ENCODE results near the gene GPHA2.

The GPHA2 gene

GRCh38 chr11:64933935-64934681 lies 1.6 kb downstream of the GPHA2 start:
- no peaks in the 10 kb centered on the region for H3K36me3 ChIP-seq (ENCODE audit: insufficient read depth, low read length)
- H3K4me3 ChIP-seq: no peak overlapping the region
- no peak overlapping the region for H3K9ac ChIP-seq (ENCODE audit: insufficient read length)
- no peak for TF ChIP-seq FOXP2 (optimal IDR thresholded peaks at IDR 0.05; ENCODE audit: control extremely low read depth, extremely low read length, insufficient read depth)
- no peak for TF ChIP-seq EZH2 (IDR thresholded peaks at IDR 0.05)
- no peak for TF ChIP-seq POLR2AphosphoS5 (IDR thresholded peaks at IDR 0.05; ENCODE audit: borderline replicate concordance, low read depth, low read length)
- no peak overlapping the region for H3K27ac ChIP-seq
- DNase-seq (ENCODE audit: low read depth, low spot score): no peak
- no peaks in the 10 kb centered on the region for H3K9me3 ChIP-seq (ENCODE audit: low read depth, low read length)

GRCh38 chr11:64933213-64933934 lies 2.3 kb downstream of the GPHA2 start:
- TF ChIP-seq FOXP2 (optimal IDR thresholded peaks at IDR 0.05; ENCODE audit: control extremely low read depth, extremely low read length, insufficient read depth) (no peak), POLR2AphosphoS5 (IDR thresholded peaks at IDR 0.05; ENCODE audit: borderline replicate concordance, low read depth, low read length) (no peak), EZH2 (IDR thresholded peaks at IDR 0.05) (no peak)
- no peak overlapping the region for H3K9ac ChIP-seq (ENCODE audit: insufficient read length)
- H3K36me3 ChIP-seq (ENCODE audit: insufficient read depth, low read length): no peaks in the 10 kb centered on the region
- H3K4me3 ChIP-seq: no peak overlapping the region
- no peak overlapping the region for H3K27ac ChIP-seq
- no peaks in the 10 kb centered on the region for H3K9me3 ChIP-seq (ENCODE audit: low read depth, low read length)
- no peak for DNase-seq (ENCODE audit: low read depth, low spot score)

GRCh38 chr11:64932324-64932723 lies 3.4 kb downstream of the GPHA2 start:
- no peaks in the 10 kb centered on the region for H3K36me3 ChIP-seq (ENCODE audit: insufficient read depth, low read length)
- no peak overlapping the region for H3K9ac ChIP-seq (ENCODE audit: insufficient read length)
- no peak for TF ChIP-seq POLR2AphosphoS5 (IDR thresholded peaks at IDR 0.05; ENCODE audit: borderline replicate concordance, low read depth, low read length)
- H3K27ac ChIP-seq: no peak overlapping the region
- H3K9me3 ChIP-seq (ENCODE audit: low read depth, low read length): no peaks in the 10 kb centered on the region
- no peak for DNase-seq (ENCODE audit: low read depth, low spot score)
- no peak overlapping the region for H3K4me3 ChIP-seq

- no peak for DNase-seq (ENCODE audit: low read depth, low spot score)
- H3K9ac ChIP-seq (ENCODE audit: insufficient read length): no peak overlapping the region
- H3K27ac ChIP-seq: no peak overlapping the region
- H3K9me3 ChIP-seq (ENCODE audit: low read depth, low read length): no peaks in the 10 kb centered on the region
- H3K4me3 ChIP-seq: no peak overlapping the region
- no peaks in the 10 kb centered on the region for H3K36me3 ChIP-seq (ENCODE audit: insufficient read depth, low read length)
- no peak for TF ChIP-seq POLR2AphosphoS5 (IDR thresholded peaks at IDR 0.05; ENCODE audit: borderline replicate concordance, low read depth, low read length)
- no peak for TF ChIP-seq FOXP2 (optimal IDR thresholded peaks at IDR 0.05; ENCODE audit: control extremely low read depth, extremely low read length, insufficient read depth)
- TF ChIP-seq EZH2 (IDR thresholded peaks at IDR 0.05): no peak
Observed at GRCh38 chr11:64931290-64931689, 4.4 kb downstream of the GPHA2 start.

- H3K9ac ChIP-seq (ENCODE audit: insufficient read length): no peak overlapping the region
- no peak for TF ChIP-seq FOXP2 (optimal IDR thresholded peaks at IDR 0.05; ENCODE audit: control extremely low read depth, extremely low read length, insufficient read depth)
- no peak for TF ChIP-seq POLR2AphosphoS5 (IDR thresholded peaks at IDR 0.05; ENCODE audit: borderline replicate concordance, low read depth, low read length)
- TF ChIP-seq EZH2 (IDR thresholded peaks at IDR 0.05): no peak
- H3K4me3 ChIP-seq: no peak overlapping the region
- H3K36me3 ChIP-seq (ENCODE audit: insufficient read depth, low read length): no peaks in the 10 kb centered on the region
- no peak overlapping the region for H3K27ac ChIP-seq
- no peak for DNase-seq (ENCODE audit: low read depth, low spot score)
- H3K9me3 ChIP-seq (ENCODE audit: low read depth, low read length): no peaks in the 10 kb centered on the region
Observed at GRCh38 chr11:64930340-64930739, 5.4 kb downstream of the GPHA2 start.

GRCh38 chr11:64929625-64930024 lies 6.1 kb downstream of the GPHA2 start:
- Histone ChIP-seq H3K27ac (no peak overlapping the region), H3K4me3 (no peak overlapping the region), H3K36me3 (ENCODE audit: insufficient read depth, low read length) (no peaks in the 10 kb centered on the region), H3K9me3 (ENCODE audit: low read depth, low read length) (no peaks in the 10 kb centered on the region), H3K9ac (ENCODE audit: insufficient read length) (no peak overlapping the region)
- no peak for TF ChIP-seq FOXP2 (optimal IDR thresholded peaks at IDR 0.05; ENCODE audit: control extremely low read depth, extremely low read length, insufficient read depth)
- no peak for TF ChIP-seq EZH2 (IDR thresholded peaks at IDR 0.05)
- no peak for TF ChIP-seq POLR2AphosphoS5 (IDR thresholded peaks at IDR 0.05; ENCODE audit: borderline replicate concordance, low read depth, low read length)
- no peak for DNase-seq (ENCODE audit: low read depth, low spot score)

GRCh38 chr11:64928957-64929356 lies 6.7 kb downstream of the GPHA2 start:
- H3K36me3 ChIP-seq (ENCODE audit: insufficient read depth, low read length): no peaks in the 10 kb centered on the region
- no peaks in the 10 kb centered on the region for H3K9me3 ChIP-seq (ENCODE audit: low read depth, low read length)
- TF ChIP-seq FOXP2 (optimal IDR thresholded peaks at IDR 0.05; ENCODE audit: control extremely low read depth, extremely low read length, insufficient read depth): no peak
- TF ChIP-seq EZH2 (IDR thresholded peaks at IDR 0.05): no peak
- no peak for TF ChIP-seq POLR2AphosphoS5 (IDR thresholded peaks at IDR 0.05; ENCODE audit: borderline replicate concordance, low read depth, low read length)
- no peak overlapping the region for H3K9ac ChIP-seq (ENCODE audit: insufficient read length)
- no peak overlapping the region for H3K27ac ChIP-seq
- H3K4me3 ChIP-seq: no peak overlapping the region
- no peak for DNase-seq (ENCODE audit: low read depth, low spot score)

GRCh38 chr11:64926689-64927088 lies 9.0 kb downstream of the GPHA2 start:
- no peak for DNase-seq (ENCODE audit: low read depth, low spot score)
- no peak overlapping the region for H3K4me3 ChIP-seq
- no peaks in the 10 kb centered on the region for H3K9me3 ChIP-seq (ENCODE audit: low read depth, low read length)
- no peak for TF ChIP-seq POLR2AphosphoS5 (IDR thresholded peaks at IDR 0.05; ENCODE audit: borderline replicate concordance, low read depth, low read length)
- no peak for TF ChIP-seq EZH2 (IDR thresholded peaks at IDR 0.05)
- TF ChIP-seq FOXP2 (optimal IDR thresholded peaks at IDR 0.05; ENCODE audit: control extremely low read depth, extremely low read length, insufficient read depth): no peak
- no peaks in the 10 kb centered on the region for H3K36me3 ChIP-seq (ENCODE audit: insufficient read depth, low read length)
- no peak overlapping the region for H3K9ac ChIP-seq (ENCODE audit: insufficient read length)
- no peak overlapping the region for H3K27ac ChIP-seq
